ENCODE measurements around the gene FKBP1A.

FKBP1A gene

GRCh38 chr20:1392693-1393506 lies at the start of gene FKBP1A:
TSS of gene FKBP1A (minus strand) at chr20:1393054. CDS start at chr20:1392998, 56 bp downstream.
- no peaks in the 10 kb centered on the region for H3K36me3 ChIP-seq (ENCODE audit: control insufficient read depth, low read depth, low read length)
- peaks cover 30% of the 10 kb centered on the region for H3K4me1 ChIP-seq (ENCODE audit: control insufficient read depth, low read depth, low read length)
- H3K4me3 ChIP-seq (ENCODE audit: low read length): peak within 1 kb of the TSS; percentile 70
- no peaks in the 10 kb centered on the region for H3K9me3 ChIP-seq (ENCODE audit: control insufficient read depth, low read depth, low read length)
- H3K27me3 ChIP-seq (ENCODE audit: control insufficient read depth, insufficient read depth, low read length): peaks cover 29% of the 10 kb centered on the region
- peak within 1 kb of the TSS; percentile 44 for H3K9ac ChIP-seq (ENCODE audit: low read length)
- H3K27ac ChIP-seq (ENCODE audit: low read length): no peak within 1 kb of the TSS

DNA sequence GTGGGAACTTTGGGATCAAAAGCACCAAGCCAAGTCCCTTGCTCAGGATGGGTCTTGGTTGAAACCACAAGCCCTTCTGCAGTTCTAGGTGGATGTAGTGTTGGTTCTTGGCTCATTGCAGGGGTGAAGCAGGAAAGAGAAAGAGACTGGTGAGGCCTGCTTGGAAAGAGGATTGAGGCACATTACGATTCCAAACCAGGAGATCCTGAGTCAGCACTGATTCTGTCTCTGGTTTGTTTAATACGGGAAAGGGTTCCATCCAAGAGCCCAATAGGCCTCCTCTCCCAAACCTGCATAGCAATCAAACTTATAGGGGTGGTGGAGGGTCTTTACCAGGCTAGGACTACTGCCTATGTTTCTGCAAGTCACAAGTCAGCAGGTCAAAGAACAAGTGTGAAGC lies 49.5 kb upstream of the FKBP1A start:
- H3K27me3 ChIP-seq (ENCODE audit: control insufficient read depth, insufficient read depth, low read length): no peaks in the 10 kb centered on the region
- no peak overlapping the region for H3K27ac ChIP-seq (ENCODE audit: low read length)
- no peak overlapping the region for H3K9ac ChIP-seq (ENCODE audit: low read length)
- H3K4me1 ChIP-seq (ENCODE audit: control insufficient read depth, low read depth, low read length): no peaks in the 10 kb centered on the region
- H3K4me3 ChIP-seq (ENCODE audit: low read length): no peak overlapping the region
- peaks cover 59% of the 10 kb centered on the region for H3K36me3 ChIP-seq (ENCODE audit: control insufficient read depth, low read depth, low read length)
- no peaks in the 10 kb centered on the region for H3K9me3 ChIP-seq (ENCODE audit: control insufficient read depth, low read depth, low read length)

GRCh38 chr20:1441133-1441532 lies 48.3 kb upstream of the FKBP1A start:
- no peaks in the 10 kb centered on the region for H3K9me3 ChIP-seq (ENCODE audit: control insufficient read depth, low read depth, low read length)
- H3K36me3 ChIP-seq (ENCODE audit: control insufficient read depth, low read depth, low read length): peaks cover 47% of the 10 kb centered on the region
- H3K9ac ChIP-seq (ENCODE audit: low read length): no peak overlapping the region
- H3K4me1 ChIP-seq (ENCODE audit: control insufficient read depth, low read depth, low read length): no peaks in the 10 kb centered on the region
- H3K27me3 ChIP-seq (ENCODE audit: control insufficient read depth, insufficient read depth, low read length): no peaks in the 10 kb centered on the region
- H3K4me3 ChIP-seq (ENCODE audit: low read length): no peak overlapping the region
- H3K27ac ChIP-seq (ENCODE audit: low read length): no peak overlapping the region

DNA sequence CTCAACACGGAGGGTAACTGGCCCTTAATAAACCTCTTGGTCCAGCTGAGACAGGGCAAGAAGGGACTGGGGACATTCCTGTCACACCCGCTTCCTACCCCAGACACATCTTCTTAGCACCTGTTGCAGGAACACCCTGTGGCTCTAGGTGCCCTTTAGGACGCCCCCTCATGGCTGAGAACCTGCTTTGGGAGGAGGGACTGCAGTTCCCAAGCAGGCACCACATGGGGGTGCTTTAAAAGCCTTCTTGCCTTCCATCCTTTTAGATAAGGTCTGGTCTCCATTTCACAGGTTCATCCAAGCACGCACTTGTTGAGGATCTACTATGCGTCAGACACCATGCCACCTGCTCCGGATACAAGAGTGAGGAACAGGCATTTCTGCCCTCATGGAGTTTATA lies 47.2 kb upstream of the FKBP1A start:
- Histone ChIP-seq H3K4me1 (ENCODE audit: control insufficient read depth, low read depth, low read length) (no peaks in the 10 kb centered on the region), H3K9me3 (ENCODE audit: control insufficient read depth, low read depth, low read length) (no peaks in the 10 kb centered on the region), H3K27me3 (ENCODE audit: control insufficient read depth, insufficient read depth, low read length) (no peaks in the 10 kb centered on the region), H3K36me3 (ENCODE audit: control insufficient read depth, low read depth, low read length) (peaks cover 36% of the 10 kb centered on the region), H3K4me3 (ENCODE audit: low read length) (no peak overlapping the region), H3K27ac (ENCODE audit: low read length) (no peak overlapping the region), H3K9ac (ENCODE audit: low read length) (no peak overlapping the region)

- H3K9ac ChIP-seq (ENCODE audit: low read length): no peak overlapping the region
- no peak overlapping the region for H3K4me3 ChIP-seq (ENCODE audit: low read length)
- peaks cover 20% of the 10 kb centered on the region for H3K36me3 ChIP-seq (ENCODE audit: control insufficient read depth, low read depth, low read length)
Observed at GRCh38 chr20:1438361-1438760, 45.5 kb upstream of the FKBP1A start.

DNA sequence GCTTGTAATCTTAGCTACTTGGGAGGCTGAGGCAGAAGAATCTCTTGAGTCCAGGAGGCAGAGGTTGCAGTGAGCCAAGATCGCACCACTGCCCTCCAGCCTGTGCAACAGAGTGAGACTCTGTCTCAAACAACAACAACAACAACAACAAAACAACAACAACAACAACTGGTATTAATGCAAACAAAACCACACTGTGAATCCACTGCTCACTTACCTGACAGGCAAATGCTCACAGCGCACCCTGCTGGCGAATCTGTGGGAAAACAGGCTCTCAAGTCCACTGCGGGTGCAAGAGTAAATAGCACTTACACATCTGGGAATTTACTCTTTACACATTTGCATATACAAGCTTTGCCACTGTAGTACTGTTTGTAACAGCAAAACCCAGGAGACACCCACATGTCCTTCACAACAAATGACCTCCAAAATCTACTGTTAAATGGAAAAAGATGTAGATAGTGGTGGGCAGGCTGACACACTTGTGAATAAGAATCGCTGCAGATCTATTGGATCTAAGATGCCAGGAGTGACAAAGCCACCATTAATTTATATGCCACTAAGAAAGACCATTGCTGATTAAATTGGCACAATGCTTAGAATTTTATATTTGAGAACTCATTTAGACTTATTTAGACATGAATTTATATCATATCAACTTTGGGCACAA lies 44.5 kb upstream of the FKBP1A start:
- peaks cover 10% of the 10 kb centered on the region for H3K36me3 ChIP-seq (ENCODE audit: control insufficient read depth, low read depth, low read length)
- no peaks in the 10 kb centered on the region for H3K4me1 ChIP-seq (ENCODE audit: control insufficient read depth, low read depth, low read length)
- H3K9ac ChIP-seq (ENCODE audit: low read length): no peak overlapping the region
- peaks cover 19% of the 10 kb centered on the region for H3K9me3 ChIP-seq (ENCODE audit: control insufficient read depth, low read depth, low read length)
- no peak overlapping the region for H3K4me3 ChIP-seq (ENCODE audit: low read length)
- H3K27me3 ChIP-seq (ENCODE audit: control insufficient read depth, insufficient read depth, low read length): no peaks in the 10 kb centered on the region
- no peak overlapping the region for H3K27ac ChIP-seq (ENCODE audit: low read length)

More at GRCh38 chr20:1438361-1438760, 45.5 kb upstream of the FKBP1A start:
- peaks cover 13% of the 10 kb centered on the region for H3K9me3 ChIP-seq (ENCODE audit: control insufficient read depth, low read depth, low read length)
- H3K27ac ChIP-seq (ENCODE audit: low read length): no peak overlapping the region
- H3K27me3 ChIP-seq (ENCODE audit: control insufficient read depth, insufficient read depth, low read length): no peaks in the 10 kb centered on the region
- no peaks in the 10 kb centered on the region for H3K4me1 ChIP-seq (ENCODE audit: control insufficient read depth, low read depth, low read length)

DNA sequence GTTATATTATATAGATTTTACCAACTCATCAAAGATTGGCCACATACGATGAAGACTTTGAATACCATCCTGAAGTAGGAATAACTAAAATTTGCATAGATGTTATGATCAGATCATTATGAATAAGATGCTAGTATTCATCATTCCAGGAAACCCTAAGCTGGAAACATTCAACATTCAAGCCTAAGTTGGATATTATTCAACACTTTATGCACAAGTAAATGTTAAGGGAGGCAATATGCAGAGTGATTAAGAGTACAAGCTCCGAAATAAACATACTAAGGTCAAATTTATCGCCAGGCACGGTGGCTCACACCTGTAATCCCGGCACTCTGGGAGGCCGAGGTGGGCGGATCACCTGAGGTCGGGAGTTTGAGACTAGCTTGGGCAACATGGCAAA lies 43.4 kb upstream of the FKBP1A start:
- Histone ChIP-seq H3K27me3 (ENCODE audit: control insufficient read depth, insufficient read depth, low read length) (no peaks in the 10 kb centered on the region), H3K4me1 (ENCODE audit: control insufficient read depth, low read depth, low read length) (peaks cover 10% of the 10 kb centered on the region), H3K9ac (ENCODE audit: low read length) (no peak overlapping the region), H3K27ac (ENCODE audit: low read length) (no peak overlapping the region), H3K4me3 (ENCODE audit: low read length) (no peak overlapping the region), H3K36me3 (ENCODE audit: control insufficient read depth, low read depth, low read length) (no peaks in the 10 kb centered on the region), H3K9me3 (ENCODE audit: control insufficient read depth, low read depth, low read length) (peaks cover 19% of the 10 kb centered on the region)

GRCh38 chr20:1435337-1435699 lies 42.5 kb upstream of the FKBP1A start:
- peaks cover 19% of the 10 kb centered on the region for H3K9me3 ChIP-seq (ENCODE audit: control insufficient read depth, low read depth, low read length)
- no peak overlapping the region for H3K9ac ChIP-seq (ENCODE audit: low read length)
- no peak overlapping the region for H3K27ac ChIP-seq (ENCODE audit: low read length)
- peaks cover 10% of the 10 kb centered on the region for H3K4me1 ChIP-seq (ENCODE audit: control insufficient read depth, low read depth, low read length)
- H3K36me3 ChIP-seq (ENCODE audit: control insufficient read depth, low read depth, low read length): no peaks in the 10 kb centered on the region
- H3K4me3 ChIP-seq (ENCODE audit: low read length): no peak overlapping the region
- H3K27me3 ChIP-seq (ENCODE audit: control insufficient read depth, insufficient read depth, low read length): no peaks in the 10 kb centered on the region

DNA sequence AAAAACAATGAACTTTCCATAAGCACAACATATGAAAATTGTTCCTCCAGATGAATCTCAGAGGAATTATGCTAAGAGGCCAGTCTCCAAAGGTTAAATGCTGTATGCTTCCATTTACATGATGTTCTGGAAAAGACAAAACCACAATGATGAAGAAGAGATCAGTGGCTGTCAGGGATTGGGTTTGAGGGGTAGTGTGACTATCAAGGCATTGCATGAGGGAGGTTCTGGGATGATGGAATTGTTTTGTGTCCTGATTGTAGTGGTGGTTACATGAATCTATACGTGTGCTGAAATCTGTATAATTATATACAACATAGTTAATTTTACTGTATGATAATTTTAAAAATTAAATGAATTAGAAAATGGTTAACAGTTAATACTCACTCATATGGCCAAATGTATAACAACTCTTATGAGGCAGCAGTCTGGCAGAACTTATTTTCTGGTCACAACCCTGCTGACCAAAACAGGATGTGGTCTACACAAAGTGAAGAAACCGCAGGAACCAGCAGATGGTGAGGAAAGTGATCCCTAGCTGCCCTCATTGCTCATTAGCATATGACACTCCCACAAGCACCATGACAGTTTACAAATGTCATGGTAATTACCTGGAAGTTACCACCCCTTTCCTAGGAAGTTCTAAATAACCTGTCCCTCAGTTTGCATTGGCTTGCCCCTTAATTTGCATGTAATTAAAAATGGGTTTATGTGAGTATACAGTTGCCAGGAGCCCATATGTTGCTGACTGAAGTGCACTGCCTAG lies 41.9 kb upstream of the FKBP1A start:
- Histone ChIP-seq H3K27me3 (ENCODE audit: control insufficient read depth, insufficient read depth, low read length) (no peaks in the 10 kb centered on the region), H3K4me3 (ENCODE audit: low read length) (no peak overlapping the region), H3K27ac (ENCODE audit: low read length) (no peak overlapping the region), H3K9ac (ENCODE audit: low read length) (no peak overlapping the region), H3K9me3 (ENCODE audit: control insufficient read depth, low read depth, low read length) (peaks cover 19% of the 10 kb centered on the region), H3K36me3 (ENCODE audit: control insufficient read depth, low read depth, low read length) (no peaks in the 10 kb centered on the region), H3K4me1 (ENCODE audit: control insufficient read depth, low read depth, low read length) (peaks cover 10% of the 10 kb centered on the region)

DNA sequence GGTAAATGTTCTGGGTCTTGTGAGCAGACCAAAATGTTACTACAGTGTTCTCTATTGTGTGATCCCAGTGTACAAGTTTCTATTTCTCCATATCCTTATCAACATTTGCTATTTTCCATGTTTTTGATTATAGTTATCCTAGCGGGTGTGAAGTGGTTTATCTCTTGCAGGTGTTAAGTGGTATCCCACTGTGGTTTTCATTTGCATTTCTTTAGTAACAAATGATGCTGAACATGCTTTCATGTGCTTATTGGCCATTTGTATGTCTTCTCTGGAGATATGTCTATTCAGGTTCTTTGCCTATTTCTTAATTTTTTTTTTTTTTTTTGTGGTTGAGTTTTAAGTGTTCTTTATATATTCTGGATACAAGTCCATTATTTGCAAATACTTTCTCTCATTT lies 38.3 kb upstream of the FKBP1A start:
- H3K4me3 ChIP-seq (ENCODE audit: low read length): no peak overlapping the region
- H3K4me1 ChIP-seq (ENCODE audit: control insufficient read depth, low read depth, low read length): peaks cover 27% of the 10 kb centered on the region
- no peaks in the 10 kb centered on the region for H3K36me3 ChIP-seq (ENCODE audit: control insufficient read depth, low read depth, low read length)
- no peak overlapping the region for H3K27ac ChIP-seq (ENCODE audit: low read length)
- no peaks in the 10 kb centered on the region for H3K27me3 ChIP-seq (ENCODE audit: control insufficient read depth, insufficient read depth, low read length)
- peaks cover 19% of the 10 kb centered on the region for H3K9me3 ChIP-seq (ENCODE audit: control insufficient read depth, low read depth, low read length)
- H3K9ac ChIP-seq (ENCODE audit: low read length): no peak overlapping the region

DNA sequence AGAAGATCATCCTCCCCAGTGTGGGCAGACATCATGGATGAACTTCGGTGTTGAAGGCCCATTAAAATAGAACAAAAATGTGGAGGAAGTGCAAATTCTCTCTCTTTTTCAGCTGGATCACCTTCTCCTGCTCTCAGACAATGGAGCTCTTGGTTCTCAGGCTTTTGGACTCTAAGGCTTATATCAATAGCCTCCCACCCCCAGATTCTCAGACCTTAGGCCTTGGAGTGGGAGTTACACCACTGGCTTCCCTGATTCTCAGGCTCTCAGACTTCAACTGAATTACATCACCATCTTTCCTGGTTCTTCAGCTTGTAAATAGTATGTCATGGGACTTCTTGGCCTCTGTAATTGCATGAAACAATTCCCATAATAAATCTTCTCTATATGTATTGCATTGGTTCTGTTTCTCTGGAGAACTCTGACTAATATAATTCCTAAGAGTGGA lies 37.2 kb upstream of the FKBP1A start:
- Histone ChIP-seq H3K27ac (ENCODE audit: low read length) (no peak overlapping the region), H3K4me1 (ENCODE audit: control insufficient read depth, low read depth, low read length) (peaks cover 32% of the 10 kb centered on the region), H3K9me3 (ENCODE audit: control insufficient read depth, low read depth, low read length) (peaks cover 19% of the 10 kb centered on the region), H3K4me3 (ENCODE audit: low read length) (no peak overlapping the region), H3K27me3 (ENCODE audit: control insufficient read depth, insufficient read depth, low read length) (no peaks in the 10 kb centered on the region), H3K36me3 (ENCODE audit: control insufficient read depth, low read depth, low read length) (no peaks in the 10 kb centered on the region), H3K9ac (ENCODE audit: low read length) (no peak overlapping the region)

Measured in iPS-18a (cell line).